ENCODE data around the gene LYPD6B.

LYPD6B gene, protein sequence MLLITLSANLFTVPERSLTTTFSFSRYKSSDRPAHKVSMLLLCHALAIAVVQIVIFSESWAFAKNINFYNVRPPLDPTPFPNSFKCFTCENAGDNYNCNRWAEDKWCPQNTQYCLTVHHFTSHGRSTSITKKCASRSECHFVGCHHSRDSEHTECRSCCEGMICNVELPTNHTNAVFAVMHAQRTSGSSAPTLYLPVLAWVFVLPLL

DNA sequence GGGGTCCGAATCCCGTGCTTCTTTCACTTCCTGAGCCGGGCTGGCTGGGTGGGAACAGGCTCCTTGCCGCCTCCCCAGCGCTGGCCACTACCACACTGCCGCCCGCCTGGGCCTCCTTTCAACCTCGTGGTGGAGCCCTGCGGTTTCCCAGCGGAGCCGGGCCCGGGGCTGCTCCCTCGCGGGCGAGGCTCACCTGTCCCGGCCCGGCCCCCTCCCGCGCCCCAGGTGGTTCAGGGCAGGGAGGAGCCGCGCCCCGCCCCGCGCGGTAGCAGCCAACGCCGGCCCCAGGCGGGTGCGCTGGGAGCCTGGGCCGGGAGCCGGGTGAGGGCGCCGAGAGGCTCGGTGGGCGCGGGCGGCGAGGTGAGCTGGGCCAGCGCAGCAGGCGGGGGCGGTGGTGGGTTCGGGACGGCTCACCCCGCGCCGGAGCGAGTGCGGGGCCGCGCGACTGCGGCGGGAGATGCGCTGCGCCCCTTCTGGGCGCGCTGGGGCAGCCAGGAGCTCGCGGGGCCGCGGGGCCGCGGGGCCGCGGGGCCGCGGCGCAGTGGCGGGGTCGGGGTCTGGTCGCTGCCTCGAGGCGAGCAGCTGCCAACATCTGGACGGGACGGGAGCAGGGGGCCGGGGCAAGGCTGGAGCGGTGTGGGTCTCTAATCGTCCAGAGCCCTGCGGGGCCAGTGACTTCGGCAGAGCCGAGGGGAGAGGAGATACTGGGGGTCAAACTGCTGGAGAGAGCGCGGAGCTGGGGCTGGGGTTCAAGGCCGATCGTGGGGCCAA lies at the start of gene LYPD6B:
Gene LYPD6B, plus strand, starts transcription at position 258 of the 771 bp plus-strand sequence. CDS start 92,250 bp downstream, outside the sequence.
- no peak for DNase-seq

DNA sequence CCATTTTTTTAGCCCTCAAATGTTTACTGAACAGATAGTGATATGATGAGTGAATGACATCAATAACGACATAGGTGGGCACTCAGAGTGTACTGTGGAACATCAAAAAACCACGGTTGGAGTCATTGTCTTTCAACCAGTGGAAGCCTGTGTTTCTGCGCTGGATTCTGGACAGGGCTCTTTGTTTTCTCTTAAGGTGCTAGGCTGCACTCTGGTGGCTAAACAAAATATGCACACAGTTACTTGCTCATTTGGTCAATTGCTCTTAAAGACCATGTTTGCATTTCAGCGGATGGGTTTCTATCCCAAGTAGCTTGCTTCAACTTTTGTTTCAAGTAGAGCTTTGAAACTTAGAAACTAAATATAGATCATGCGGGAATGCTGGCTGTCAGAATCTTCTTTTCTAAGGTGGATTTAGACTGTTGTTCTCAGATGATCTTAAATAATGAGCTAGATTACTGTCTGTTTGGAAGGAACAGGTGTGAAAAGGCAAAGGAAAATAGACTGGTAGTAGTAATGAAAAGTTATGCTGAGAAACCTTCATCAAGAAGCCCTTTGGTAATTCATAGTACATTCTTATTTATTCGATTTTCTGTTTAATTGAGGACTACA lies 48.5 kb upstream of the LYPD6B start:
- DNase-seq, result peak; percentile 90 to 93

DNA sequence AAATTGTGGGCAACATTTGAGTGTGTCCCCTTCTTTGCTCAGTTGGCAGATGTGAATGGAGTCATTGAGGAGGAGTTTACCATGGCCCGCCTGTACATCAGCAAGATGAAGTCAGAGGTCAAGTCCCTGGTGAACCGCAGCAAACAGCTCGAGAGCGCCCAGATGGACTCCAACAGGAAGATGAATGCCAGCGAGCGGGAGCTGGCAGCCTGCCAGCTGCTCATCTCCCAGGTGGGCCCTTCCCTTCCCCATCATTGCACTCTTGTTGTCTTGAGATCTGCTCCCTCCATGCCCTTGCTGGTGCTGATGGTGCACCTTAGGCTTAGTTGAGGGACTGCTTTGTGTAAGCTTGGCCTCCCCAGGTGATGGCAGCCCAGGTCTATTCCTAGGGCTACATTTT lies 47.5 kb upstream of the LYPD6B start:
- no peak for DNase-seq

DNA sequence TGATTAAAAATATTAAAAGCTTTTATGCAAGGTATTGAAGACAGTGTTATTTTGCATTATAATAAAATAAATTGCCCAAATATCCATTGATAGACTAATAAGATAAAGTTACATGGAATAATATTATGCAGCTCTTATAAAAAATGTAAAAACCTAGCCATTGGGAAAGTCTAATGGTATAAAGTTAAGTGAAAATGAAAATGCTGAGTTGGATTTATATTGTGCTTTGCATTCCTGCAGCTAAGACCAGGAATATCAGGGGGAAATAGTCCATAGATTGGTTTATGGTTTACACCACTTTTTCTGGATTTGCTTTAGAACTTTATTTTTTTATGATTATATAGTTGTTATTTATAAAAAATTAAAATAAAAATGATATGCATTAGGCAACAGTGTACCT lies 46.1 kb upstream of the LYPD6B start:
- no peak for DNase-seq

DNA sequence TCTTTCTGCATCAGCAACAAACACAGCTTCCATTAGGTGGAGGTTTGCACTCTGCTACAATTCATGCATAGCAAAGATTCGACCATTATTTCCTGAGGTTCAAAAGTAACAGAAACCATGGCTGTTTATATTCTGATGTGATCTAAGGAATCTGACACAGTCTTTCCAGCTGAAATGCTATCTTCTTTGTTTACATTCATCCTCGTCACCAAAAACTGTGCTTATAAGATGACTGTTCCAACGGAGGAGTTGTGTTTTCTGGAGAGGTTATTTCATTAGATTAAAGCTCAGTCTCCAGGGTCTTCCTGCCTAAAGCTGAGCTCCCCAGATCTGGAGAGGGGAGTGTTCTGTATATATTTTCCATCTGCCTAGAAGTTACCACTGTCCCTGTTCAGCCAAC lies 45.1 kb upstream of the LYPD6B start:
- no peak for DNase-seq

DNA sequence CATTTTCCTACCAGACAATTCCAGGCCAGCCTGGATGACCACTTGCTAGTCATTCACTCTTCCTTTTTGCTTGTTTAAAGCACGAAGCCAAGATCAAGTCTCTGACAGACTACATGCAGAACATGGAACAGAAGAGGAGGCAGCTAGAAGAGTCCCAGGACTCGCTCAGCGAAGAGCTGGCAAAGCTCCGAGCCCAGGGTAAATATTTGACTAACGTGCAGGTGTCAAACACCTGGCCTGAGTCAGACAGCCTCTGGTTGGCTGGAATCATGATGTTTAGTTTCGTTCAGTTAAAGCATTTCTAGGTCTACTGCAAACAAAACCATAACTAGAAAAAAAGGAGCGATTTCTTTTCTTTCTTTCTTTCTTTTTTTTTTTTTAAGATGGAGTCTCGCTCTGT lies 44.2 kb upstream of the LYPD6B start:
- no peak for DNase-seq

DNA sequence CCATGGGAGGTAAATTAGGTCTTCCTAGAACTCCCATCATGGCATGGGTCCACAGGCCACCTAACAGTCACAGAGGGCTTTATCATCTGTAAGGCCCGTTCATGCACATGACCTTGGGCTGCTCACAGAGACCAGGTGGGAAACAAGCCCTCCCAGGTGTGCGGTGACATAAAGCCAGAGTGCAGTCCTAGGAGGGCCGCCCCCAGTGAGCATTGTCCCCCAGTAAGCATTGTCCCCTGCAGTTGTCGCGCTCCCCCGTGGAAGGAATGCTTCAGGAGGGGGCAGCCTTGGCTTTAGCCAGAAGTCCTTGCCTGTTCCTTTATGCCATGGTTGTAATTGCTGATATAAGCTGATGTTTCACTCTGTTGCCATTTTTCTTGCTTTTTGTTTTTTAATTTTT lies 41.7 kb upstream of the LYPD6B start:
- DNase-seq, result no peak

DNA sequence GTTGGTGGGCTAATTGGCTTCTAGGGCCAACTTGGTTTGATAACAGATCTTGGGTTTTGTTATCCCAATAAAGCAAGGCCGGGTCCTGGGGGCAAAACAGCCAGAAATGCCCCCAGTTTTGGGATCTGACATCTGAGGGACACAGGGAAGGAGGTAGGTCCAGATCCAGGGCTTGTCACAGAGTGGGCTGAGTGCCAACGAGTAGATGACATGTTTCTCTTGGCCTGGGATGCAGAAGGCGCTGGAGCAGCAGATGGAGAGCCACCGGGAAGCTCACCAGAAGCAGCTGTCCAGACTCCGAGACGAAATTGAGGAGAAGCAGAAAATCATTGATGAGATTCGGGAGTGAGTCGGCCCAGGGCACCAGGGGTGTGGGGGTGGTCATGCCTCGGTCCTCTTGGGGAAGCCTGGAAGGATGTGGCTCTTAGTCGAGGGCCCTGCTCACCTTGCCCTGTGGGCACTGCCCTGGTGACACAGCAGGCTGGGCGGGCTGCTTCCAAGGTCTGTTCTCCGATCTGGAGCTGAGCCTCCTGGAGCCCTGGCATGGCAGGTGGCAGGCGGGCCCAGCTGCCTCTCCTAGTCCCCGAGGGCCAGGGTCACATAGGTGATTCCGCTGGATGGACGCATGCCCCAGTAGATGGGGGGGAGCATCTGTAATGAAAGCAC lies 40.2 kb upstream of the LYPD6B start:
- DNase-seq, result no peak

DNA sequence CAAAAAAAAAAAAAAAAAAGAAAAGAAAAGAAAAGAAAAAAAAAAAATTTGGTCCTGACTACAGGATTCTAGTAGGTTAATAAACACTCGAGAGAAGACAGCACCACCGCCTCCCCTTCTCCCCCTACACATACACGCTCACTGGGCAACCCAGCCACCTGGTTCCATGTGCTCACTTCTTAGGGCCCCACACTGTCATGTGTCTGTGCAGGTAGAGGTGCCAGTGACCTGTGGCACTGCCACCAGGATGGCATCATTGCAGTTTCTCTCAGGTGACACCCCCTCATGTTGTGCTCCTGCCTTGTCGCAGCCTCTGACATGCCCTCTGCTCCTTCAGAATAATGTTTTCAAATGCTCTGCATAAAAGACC lies 39.7 kb upstream of the LYPD6B start:
- no peak for DNase-seq

DNA sequence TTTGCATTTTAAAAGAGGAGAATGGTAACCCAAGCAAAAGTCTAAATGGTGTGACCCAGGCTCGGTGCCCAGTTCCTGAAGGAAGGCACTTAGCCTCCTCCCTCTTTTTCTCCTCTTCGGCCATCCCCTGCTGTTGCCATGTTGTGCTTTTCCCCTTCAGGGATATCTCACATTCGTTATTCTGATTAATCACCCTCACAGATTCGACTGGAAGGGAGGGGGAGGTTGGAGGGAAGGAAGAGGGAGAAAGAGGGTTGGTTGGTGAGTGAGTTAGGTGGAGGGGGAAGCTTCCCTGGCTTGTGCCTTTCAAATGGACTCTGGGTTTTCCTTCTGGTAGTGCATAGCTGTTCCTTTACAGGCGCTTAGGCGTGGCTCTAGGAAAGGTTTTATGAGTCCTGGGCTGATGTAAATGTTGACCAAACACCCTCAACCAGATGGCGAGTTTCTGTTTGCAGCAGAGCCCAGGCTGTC lies 39.0 kb upstream of the LYPD6B start:
- DNase-seq, result no peak

DNA sequence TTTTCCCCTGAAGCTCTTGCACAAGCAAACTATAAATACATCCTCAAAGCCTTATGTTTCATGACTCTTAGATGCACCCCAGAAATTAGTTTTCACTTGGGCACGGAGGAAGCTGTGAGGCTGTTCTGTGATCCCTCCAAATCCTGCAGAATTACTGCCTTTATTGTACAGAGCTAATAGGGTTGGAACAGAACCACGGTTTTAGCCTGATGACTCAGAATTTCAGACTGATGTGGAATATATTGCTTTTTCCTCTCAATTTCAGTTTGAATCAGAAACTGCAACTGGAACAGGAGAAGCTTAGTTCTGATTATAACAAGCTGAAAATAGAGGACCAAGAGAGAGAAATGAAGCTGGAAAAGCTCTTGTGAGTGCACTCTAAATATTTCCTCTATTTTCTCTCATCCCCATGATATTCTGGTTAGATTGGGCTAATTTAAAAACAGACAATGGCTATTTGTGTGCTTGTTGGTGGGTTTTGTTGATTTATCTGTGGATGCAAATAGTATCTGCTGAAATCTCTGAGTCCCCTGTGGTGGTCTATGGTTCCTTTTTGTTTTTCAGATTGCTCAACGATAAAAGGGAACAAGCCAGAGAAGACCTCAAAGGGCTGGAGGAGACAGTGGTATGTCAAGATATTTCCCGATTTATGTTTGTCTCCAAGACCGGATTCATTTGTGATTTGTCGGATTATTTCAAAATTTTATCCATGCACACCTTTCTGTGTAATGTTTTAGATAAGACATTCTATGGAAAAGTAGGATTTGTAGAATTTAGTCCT lies 38.2 kb upstream of the LYPD6B start:
- peak in 1 of 2 experiments; percentile 24 for DNase-seq

DNA sequence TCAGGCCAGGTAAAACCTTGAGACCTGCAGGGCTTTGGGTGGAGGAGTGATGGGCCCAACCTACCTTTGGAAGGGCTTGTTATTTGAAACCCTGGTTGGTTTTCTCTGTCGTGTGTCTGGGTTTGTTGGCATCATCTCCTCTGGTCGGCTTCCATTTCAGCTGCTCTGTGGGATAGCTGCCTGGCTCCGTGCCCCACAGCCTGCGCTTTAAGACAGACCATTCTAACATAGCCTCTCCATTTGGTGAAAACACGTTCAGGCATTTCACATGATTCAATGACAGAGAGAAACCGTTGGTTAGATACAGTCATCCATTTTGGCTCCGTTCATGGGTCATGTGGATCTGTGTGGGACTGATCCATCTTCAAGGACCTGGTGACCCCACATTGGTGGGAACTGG lies 37.0 kb upstream of the LYPD6B start:
- DNase-seq, result no peak

DNA sequence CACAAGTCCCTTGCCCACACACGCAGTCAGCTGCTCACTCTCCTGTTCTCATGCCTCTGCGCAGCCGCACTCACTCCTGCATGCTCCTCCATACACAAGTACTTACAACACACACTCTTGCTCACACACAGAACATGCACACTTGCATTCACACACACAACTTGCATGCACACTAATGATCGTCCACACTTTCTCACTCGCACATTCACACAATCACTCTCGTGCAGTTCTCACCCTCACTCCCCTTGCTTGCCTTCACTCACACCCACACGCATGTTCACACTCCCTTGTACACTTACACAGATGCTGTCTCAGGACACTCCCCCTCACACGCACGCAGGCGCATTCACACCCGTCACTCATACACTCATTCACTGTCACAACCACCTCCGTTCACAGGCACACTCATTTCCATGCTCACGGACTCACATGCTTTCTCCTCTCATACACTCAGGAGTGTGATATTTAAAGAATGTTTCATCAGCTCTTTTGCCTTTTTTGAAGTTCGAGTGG lies 36.1 kb upstream of the LYPD6B start:
- DNase-seq, result no peak

DNA sequence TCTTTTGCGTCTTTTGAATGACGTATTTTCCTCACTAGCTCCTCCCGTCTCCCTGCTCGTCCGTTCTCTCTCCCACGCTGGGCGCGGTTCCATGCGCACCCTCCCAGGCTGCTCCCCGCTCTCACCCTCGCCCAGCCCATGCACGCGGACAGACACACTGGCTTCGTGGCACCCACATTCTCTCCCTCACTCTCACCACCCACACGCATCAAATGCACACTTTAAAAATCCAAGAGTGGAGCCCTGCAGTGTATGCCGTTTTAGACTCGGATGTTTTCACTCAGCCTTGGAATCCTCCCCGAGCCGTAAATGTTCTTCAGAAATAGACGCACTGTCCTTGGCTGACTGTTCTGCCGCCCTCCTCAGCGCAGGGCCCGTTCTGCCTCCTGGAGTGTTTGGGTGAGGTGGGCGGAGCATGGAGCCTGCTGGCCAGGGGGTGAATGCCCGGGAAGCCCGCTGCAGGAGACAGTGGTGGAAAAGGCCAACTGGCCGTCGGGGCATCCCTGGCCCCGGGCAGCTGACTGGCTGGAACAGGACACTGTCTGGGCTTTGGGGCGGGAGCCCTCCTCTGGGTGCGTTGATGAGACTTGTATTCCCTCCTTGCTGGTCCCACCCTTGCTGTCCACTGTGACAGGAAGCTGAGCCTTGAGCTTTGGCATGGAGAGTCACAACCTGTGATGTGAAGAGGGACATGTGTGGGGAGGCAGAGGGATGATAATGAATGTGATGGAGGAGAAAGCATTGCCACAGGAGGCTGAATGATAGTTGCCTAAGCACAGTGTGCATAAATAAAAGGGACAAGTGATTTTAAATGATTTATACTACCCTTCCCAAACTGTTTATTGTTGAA lies 35.4 kb upstream of the LYPD6B start:
- no peak for DNase-seq

DNA sequence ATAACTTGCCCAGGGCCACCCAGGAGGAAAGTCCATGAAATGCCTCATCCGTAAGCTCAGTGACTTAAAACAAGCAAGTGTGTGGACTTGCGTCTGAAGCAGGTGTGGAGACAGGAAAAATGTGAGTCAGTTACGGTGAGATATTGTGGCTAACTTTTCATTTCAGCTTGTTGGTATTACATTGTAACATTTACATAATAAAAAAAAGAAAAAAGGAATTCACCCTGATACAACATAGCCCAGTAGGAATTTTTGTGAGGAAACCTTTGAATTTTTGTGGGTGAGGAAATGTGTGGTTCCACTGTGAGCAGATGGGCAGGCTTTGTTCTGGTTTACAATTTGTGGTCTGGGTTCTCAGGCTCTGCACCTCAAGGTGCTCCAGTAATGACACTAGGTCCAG lies 33.7 kb upstream of the LYPD6B start:
- DNase-seq, result no peak

DNA sequence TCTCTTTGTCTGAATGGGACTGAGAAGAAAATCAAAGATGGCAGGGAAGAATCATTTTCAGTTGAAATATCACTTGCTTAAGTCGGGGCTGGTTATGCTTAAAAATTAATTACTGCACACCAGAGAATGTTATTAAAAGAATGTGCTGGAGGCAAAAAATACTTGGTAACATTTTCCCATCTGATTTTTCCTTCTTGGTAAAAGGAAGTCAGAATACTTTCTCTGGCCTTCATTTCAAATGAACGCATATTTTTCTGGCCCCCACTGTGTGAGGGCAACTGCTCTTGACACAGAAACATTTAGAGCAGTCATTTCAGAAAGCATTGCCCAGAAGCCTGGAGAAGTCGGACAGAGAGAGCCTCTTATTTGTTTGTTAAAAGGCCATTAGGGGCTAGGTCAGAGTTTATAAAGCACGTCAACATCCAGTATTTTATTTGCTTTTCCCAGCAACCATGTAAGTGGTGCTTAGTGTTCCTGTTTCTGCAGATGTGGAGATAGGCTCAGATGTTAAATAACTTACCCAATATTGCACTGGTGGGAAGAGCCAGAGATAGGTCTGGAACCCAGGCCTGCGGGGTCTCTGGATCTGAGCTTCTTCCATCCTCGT lies 32.9 kb upstream of the LYPD6B start:
- DNase-seq, result no peak

DNA sequence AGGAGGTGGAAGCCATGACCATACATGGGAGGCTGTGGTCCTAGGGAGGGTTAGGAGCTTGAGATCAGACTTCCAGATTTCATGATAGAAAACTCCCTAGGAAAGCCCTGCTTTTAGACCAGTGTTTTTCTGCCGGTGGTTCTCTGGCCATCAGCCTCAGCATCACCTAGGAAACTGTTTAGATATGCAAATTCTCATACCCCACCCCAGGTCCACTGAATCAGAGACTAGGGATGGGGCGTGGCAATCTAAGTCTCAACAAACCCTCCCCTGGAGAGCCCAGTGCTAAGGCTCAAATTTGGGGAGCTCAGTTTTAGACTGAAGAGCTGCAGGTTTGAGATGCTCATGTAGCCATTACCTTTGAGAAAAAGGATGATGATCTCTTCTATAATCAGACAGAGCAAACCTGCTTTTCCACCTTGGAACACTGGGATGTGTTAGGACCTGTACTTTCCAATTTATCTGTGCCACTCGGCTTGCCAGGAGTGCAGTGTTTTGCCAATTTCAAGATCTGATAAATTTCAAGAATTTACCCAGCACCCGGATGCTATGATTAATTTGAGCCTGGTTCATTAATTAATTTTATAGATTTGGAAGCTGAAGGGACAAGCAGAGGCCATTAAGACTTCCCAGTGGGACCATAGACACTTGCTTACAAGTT lies 31.5 kb upstream of the LYPD6B start:
- DNase-seq, result no peak

DNA sequence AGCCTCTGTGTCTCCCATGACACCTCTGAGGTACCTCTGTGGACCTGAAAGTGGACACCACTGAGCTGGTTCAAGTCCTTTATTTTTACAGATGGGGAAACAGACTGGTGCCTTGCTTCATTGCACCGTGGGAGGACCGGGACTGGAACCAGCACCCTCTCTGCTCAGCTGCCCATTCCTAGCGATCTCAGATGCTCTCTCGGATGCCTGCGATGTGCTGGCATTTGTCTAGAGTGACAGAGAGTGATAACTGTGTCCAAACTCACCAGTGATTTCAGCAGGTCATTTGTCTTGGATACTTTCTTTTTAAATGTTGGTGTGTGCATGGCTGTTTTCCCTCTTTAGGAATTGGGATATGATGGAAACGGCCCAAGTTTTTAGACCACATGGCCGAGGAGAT lies 30.1 kb upstream of the LYPD6B start:
- DNase-seq, result no peak

DNA sequence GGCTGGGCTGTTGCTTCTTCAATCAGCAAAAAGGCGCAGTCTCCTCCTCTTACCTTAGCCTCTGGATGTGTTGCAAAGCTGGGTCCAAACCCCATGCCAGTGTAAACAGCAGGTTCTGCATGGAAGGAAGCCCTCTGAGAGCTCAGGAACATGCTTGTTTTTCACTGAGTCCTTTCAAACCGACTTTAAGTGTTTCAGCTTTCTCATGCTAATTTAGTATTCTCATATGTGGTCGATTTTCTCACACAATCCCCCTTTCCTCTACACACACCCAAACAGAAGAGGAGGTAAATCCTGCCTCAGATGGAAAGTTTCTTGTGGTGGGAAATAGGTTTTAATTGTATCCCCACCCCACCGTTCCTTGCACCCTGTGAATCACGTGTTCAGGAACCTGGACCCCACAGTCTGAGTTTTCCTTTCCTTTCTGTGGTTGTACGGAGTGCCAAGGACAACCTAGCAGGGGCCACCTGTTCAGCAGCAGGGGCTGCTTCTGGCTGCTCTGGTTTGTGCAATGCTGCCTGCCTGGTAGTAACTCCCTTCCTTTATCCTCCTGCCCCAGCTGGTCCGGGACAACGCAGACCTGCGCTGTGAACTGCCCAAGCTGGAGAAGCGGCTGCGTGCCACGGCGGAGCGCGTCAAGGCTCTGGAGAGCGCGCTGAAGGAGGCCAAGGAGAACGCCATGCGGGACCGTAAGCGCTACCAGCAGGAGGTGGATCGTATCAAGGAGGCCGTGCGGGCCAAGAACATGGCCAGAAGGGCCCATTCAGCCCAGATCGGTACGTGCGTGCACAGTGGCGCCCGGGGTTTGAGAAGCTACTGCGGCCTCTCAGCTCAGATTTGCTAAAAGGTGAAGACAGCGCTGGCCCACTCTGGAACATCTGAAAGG lies 28.7 kb upstream of the LYPD6B start:
- no peak for DNase-seq

DNA sequence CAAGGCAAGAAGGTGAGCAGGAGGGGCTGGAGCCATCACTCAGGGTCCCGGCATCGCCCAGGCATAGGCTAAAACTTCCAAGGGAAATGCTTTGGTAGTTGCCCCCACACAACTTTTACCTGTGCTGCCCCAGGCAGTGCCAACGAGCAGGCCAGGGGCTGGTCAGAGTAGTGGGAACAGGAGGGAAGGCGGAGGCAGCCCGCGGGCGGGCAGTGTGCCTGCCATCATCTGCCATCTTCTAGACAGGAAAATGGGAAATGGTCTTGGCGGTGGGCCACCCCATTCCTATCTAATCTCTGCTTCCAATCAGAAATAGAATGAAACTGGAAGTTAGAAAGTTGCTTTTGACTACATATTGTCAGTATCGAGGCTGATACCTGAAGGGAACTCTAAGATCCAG lies 26.0 kb upstream of the LYPD6B start:
- no peak for DNase-seq
